Activated T-cell treated with anti-CD3 and anti-CD28 coated beads, Interleukin-2, amount 50 U/mL, for 24 hours (primary cell): ENCODE measurements around the gene RGS17.
"Not testable (repeated sequence)": the region's sequence is repeated elsewhere in the genome, so short reads cannot be mapped to it uniquely, and the experiment has no call there.

Experiments used
- DNase-seq: peaks from one replicate; pipeline ENCODE4 v3.0.0-alpha.2; 2020
- H3K27ac Mint-ChIP-seq: 2 replicates; pipeline ENCODE4 v1.8.0; 2020; ENCODE audit warnings: mild to moderate bottlenecking, mixed read lengths
- H3K27me3 Mint-ChIP-seq: 2 replicates; pipeline ENCODE4 v1.8.0; 2020; ENCODE audit warnings: mixed read lengths
- H3K36me3 Mint-ChIP-seq: 2 replicates; pipeline ENCODE4 v1.8.0; 2020; ENCODE audit warnings: low read depth, mixed read lengths
- H3K4me1 Mint-ChIP-seq: 2 replicates; pipeline ENCODE4 v1.8.0; 2020; ENCODE audit warnings: low read depth, mixed read lengths
- H3K4me3 Mint-ChIP-seq: 2 replicates; pipeline ENCODE4 v1.8.0; 2020; ENCODE audit warnings: mild to moderate bottlenecking, moderate library complexity, mixed read lengths
- H3K9me3 Mint-ChIP-seq: 2 replicates; pipeline ENCODE4 v1.8.0; 2020; ENCODE audit warnings: mixed read lengths

RGS17 gene

DNA sequence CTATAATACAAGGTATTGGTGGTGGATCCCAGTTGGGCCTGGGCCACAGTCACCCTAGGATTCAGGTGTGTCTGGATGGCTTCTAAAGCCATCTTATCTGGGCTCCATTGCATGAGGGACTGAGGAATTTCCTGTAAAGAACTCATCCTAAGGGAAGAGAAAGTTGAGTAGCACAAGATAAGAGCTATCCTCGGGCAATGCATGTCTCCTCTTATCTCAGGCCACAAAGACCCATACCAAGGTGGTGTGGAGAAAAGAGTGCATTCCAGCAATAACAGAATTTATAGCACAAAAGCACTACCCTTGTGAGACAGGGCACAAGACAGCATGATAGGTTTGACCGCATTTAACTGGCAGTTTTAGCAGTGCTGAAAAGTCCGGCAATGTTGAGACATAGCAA, 114.2 kb downstream of the RGS17 start:
- Mint-ChIP-seq H3K27ac (no peak overlapping the region), H3K9me3 (no peaks in the 10 kb centered on the region), H3K4me3 (no peak overlapping the region), H3K4me1 (no peaks in the 10 kb centered on the region), H3K27me3 (peaks cover 45% of the 10 kb centered on the region), H3K36me3 (no peaks in the 10 kb centered on the region)
- no peak for DNase-seq

GRCh38 chr6:153015094-153015640, 115.9 kb downstream of the RGS17 start:
- no peaks in the 10 kb centered on the region for H3K9me3 Mint-ChIP-seq
- H3K4me3 Mint-ChIP-seq, result no peak overlapping the region
- H3K4me1 Mint-ChIP-seq, result no peaks in the 10 kb centered on the region
- H3K27me3 Mint-ChIP-seq, result peaks cover 41% of the 10 kb centered on the region
- H3K27ac Mint-ChIP-seq, result no peak overlapping the region
- no peaks in the 10 kb centered on the region for H3K36me3 Mint-ChIP-seq
- no peak for DNase-seq

DNA sequence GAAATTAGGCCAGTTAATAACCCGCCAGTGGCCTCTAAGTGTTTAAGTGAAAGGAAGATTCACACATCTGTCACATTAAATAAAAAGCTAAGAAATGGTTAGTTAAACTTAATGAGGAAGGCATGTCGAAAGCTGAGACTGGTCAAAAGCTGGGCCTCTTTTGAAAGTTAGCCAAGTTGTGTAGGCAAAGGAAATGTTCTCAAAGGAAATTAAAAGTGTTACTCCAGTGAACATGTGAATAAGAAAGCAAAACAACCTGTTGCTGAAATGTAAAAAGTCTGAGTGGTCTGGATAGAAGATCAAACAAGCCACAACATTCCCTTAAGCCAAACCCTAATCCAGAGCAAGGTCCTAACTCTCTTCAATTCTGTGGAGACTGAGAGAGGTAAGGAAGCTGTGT, 117.6 kb downstream of the RGS17 start:
- no peak overlapping the region for H3K4me3 Mint-ChIP-seq
- peaks cover 35% of the 10 kb centered on the region for H3K27me3 Mint-ChIP-seq
- no peaks in the 10 kb centered on the region for H3K9me3 Mint-ChIP-seq
- H3K27ac Mint-ChIP-seq, result no peak overlapping the region
- no peak for DNase-seq
- no peaks in the 10 kb centered on the region for H3K36me3 Mint-ChIP-seq
- H3K4me1 Mint-ChIP-seq, result no peaks in the 10 kb centered on the region

DNA sequence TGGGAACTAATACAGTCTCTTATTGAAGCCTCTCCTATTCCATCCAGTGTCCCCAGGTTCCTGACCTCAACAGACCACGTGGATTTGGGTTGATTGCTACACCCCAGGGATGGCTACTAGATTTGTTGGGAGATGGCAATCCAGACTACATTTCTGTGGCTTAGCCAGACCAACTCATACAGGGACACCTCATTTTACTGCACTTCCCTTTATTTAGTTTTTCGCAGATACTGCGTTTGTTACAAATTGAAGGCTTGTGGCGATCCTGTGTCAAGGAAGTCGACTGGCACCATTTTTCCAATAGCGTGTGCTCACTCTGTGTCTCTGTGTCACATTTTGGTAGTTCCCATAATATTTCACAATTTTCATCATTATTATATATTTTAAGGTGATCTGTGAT, 118.2 kb downstream of the RGS17 start:
- Mint-ChIP-seq H3K4me3 (no peak overlapping the region), H3K27me3 (peaks cover 34% of the 10 kb centered on the region), H3K9me3 (no peaks in the 10 kb centered on the region), H3K27ac (no peak overlapping the region), H3K36me3 (no peaks in the 10 kb centered on the region), H3K4me1 (no peaks in the 10 kb centered on the region)
- no peak for DNase-seq

DNA sequence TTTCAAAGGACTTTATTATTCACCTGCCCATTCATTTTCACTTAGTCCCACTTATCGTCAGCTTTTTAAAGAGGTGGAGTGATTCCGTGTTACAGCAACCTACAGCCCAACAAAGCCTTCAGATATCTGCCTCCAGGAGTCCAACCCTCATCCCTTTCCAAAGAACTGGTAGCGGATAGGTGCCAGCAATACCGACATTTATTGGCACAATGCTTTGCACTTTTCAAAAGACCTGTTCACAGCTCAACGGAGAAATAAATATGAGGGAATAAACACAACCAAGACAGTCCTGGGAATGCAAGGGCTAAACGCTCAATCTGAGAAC, 127.8 kb downstream of the RGS17 start:
- Mint-ChIP-seq H3K4me3 (peak overlapping the region; percentile 100), H3K27me3 (no peaks in the 10 kb centered on the region), H3K4me1 (peaks cover 39% of the 10 kb centered on the region), H3K9me3 (no peaks in the 10 kb centered on the region), H3K36me3 (peaks cover 43% of the 10 kb centered on the region), H3K27ac (peak overlapping the region; percentile 99)
- no peak for DNase-seq

DNA sequence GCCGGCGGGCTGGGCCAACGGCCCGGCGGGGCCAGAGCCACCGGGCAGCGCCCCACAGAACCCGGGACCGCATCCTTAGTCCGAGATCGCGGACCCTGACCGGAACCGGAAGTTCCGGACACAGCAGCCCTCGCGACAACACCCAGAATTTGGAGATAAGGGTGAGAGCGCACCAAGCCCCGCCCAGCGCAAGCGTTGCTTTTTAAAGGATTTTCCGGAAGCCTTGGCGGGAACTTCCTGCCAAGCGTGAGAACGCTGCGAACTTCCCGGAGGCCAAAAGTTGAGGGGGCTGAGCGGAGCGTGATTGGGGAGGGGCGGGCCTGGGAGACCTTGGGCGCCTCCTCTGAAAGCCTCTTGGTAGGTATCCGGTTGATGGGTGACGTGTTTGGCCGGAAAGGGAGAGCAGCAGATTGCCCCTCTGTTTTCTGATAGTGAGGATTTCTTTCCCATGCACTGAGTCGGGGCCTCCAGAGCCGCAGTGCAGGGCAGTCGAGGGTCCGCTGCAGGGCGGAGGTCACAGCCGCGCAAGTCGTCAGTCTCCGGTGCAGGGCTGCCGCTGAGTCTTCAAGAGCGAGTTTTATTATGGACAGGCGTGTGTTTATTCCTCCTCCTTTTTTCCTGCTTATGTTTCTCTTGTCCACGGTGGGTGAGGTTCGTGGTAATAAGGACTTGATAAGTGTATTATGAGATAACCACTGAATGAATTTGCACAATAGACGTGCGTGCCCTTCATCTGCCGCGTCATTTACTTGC, 128.3 kb downstream of the RGS17 start, which contains the start of gene MTRF1L:
Gene MTRF1L (minus strand): TSS at position 97 of the 753 bp plus-strand sequence. CDS start 24 bp downstream, at position 73.
- Mint-ChIP-seq H3K9me3 (no peaks in the 10 kb centered on the region), H3K27me3 (no peaks in the 10 kb centered on the region), H3K27ac (peak within 1 kb of the TSS; percentile 99), H3K4me1 (peaks cover 41% of the 10 kb centered on the region), H3K4me3 (peak within 1 kb of the TSS; percentile 100), H3K36me3 (peaks cover 47% of the 10 kb centered on the region)
- peak; percentile 89 for DNase-seq

GRCh38 chr6:153001767-153002612, 129.1 kb downstream of the RGS17 start:
- peaks cover 47% of the 10 kb centered on the region for H3K4me1 Mint-ChIP-seq
- no peak for DNase-seq

DNA sequence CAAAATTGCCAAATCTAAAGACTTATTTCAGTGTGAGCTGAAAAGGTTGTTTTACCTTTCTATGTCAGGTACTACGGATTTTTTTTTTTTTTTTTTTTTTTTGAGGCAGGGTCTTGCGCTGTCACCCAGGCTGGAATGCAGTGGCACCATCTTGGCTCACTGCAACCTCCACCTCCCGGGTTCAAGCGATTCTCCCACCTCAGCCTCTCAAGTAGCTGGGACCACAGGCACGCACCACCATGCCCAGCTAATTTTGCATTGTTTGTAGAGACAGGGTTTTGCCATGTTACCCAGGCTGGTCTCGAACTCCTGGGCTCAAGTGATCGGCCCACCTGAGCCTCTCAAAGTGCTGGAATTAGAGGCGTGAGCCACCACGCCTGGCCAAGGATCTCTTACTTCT, 130.3 kb downstream of the RGS17 start:
- H3K9me3 Mint-ChIP-seq, DNase-seq, H3K27me3 Mint-ChIP-seq: not testable (repeated sequence)
- Mint-ChIP-seq H3K4me1 (peaks cover 59% of the 10 kb centered on the region), H3K4me3 (peak overlapping the region; percentile 100), H3K36me3 (peaks cover 67% of the 10 kb centered on the region), H3K27ac (peak overlapping the region; percentile 97)

More at GRCh38 chr6:153001767-153002612, 129.1 kb downstream of the RGS17 start:
- H3K4me3 Mint-ChIP-seq, result peak overlapping the region; percentile 100
- peak overlapping the region; percentile 97 for H3K27ac Mint-ChIP-seq
- no peaks in the 10 kb centered on the region for H3K9me3 Mint-ChIP-seq
- H3K27me3 Mint-ChIP-seq, result no peaks in the 10 kb centered on the region
- peaks cover 55% of the 10 kb centered on the region for H3K36me3 Mint-ChIP-seq

DNA sequence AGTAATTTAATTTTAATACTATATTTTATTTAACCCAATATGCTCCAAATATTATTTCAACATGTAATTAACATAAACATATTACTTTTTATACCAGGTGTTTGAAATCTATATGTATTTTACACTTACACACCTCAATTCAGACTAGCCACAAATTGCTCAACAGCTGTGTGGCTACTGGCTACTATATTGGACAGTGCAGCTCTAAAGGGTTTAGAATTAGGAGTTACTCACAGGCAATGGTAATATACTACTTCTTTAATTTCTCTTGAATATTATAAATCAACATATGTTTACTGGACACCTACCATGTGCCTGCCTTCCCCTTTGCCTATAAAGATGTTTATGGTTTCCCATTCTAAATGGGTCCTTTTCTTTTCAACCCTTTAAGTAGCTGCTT, 130.8 kb downstream of the RGS17 start:
- no peak for DNase-seq
- peaks cover 72% of the 10 kb centered on the region for H3K36me3 Mint-ChIP-seq
- H3K4me3 Mint-ChIP-seq, result peak overlapping the region; percentile 100
- H3K4me1 Mint-ChIP-seq, result peaks cover 64% of the 10 kb centered on the region
- H3K27me3 Mint-ChIP-seq, result no peaks in the 10 kb centered on the region
- H3K9me3 Mint-ChIP-seq, result no peaks in the 10 kb centered on the region
- H3K27ac Mint-ChIP-seq, result peak overlapping the region; percentile 67

DNA sequence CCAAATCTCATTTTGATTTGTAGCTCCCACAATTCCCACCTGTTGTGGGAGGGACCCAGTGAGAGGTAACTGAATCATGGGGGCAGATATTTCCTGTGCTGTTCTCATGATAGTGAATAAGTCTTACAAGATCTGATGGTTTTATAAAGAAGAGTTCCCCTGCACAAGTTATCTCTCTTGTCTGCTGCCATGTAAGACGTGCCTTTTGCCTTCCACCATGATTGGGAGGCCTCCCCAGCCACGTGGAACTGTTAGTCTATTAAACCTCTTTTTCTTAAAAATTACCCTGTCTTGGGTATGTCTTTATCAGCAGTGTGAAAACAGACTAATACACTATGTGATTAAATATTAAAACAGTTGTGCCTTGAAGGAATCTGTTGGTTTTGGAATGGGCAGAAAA, 131.5 kb downstream of the RGS17 start:
- Mint-ChIP-seq H3K36me3 (peaks cover 78% of the 10 kb centered on the region), H3K4me1 (peaks cover 68% of the 10 kb centered on the region), H3K27ac (peak overlapping the region; percentile 9), H3K4me3 (peak overlapping the region; percentile 31)
- not testable (repeated sequence) for DNase-seq, H3K9me3 Mint-ChIP-seq, H3K27me3 Mint-ChIP-seq

- H3K4me3 Mint-ChIP-seq, result no peak overlapping the region
- no peak for DNase-seq
- no peaks in the 10 kb centered on the region for H3K9me3 Mint-ChIP-seq
- peaks cover 56% of the 10 kb centered on the region for H3K4me1 Mint-ChIP-seq
- H3K27ac Mint-ChIP-seq, result peak overlapping the region; percentile 91
- H3K36me3 Mint-ChIP-seq, result peaks cover 89% of the 10 kb centered on the region
- no peaks in the 10 kb centered on the region for H3K27me3 Mint-ChIP-seq
These were observed 137.2 kb downstream of the RGS17 start for GRCh38 chr6:152993847-152994246.

DNA sequence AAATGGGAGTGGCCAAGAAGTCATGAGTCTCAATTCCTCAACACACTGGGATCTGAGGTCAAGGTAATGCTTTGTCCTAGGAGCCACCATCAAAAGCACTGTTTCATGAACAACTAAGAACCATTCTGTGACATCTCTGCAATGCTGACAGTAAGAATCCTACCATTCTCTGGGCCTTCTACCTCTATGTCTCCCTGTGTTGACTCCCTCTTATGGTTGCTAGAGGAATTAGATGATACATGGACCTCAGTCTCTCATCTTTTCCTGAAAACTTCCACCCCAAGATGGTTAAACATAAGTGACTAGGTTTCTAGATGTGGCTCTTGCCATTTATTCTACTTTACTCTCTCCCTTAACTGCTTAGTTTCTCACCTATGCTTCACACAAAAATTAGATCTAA, 137.7 kb downstream of the RGS17 start:
- peaks cover 85% of the 10 kb centered on the region for H3K36me3 Mint-ChIP-seq
- H3K27ac Mint-ChIP-seq, result peak overlapping the region; percentile 91
- no peaks in the 10 kb centered on the region for H3K27me3 Mint-ChIP-seq
- peaks cover 55% of the 10 kb centered on the region for H3K4me1 Mint-ChIP-seq
- DNase-seq, result no peak
- no peak overlapping the region for H3K4me3 Mint-ChIP-seq
- H3K9me3 Mint-ChIP-seq, result no peaks in the 10 kb centered on the region

- peaks cover 24% of the 10 kb centered on the region for H3K4me1 Mint-ChIP-seq
- no peak for DNase-seq
- H3K9me3 Mint-ChIP-seq, result no peaks in the 10 kb centered on the region
- no peaks in the 10 kb centered on the region for H3K27me3 Mint-ChIP-seq
- peak overlapping the region; percentile 54 for H3K27ac Mint-ChIP-seq
- H3K4me3 Mint-ChIP-seq, result no peak overlapping the region
- H3K36me3 Mint-ChIP-seq, result peaks cover 59% of the 10 kb centered on the region
These were observed 144.1 kb downstream of the RGS17 start for GRCh38 chr6:152986978-152987377.

- not testable (repeated sequence) for DNase-seq, H3K9me3 Mint-ChIP-seq, H3K27me3 Mint-ChIP-seq
- H3K36me3 Mint-ChIP-seq, result peaks cover 59% of the 10 kb centered on the region
- peak overlapping the region; percentile 50 for H3K27ac Mint-ChIP-seq
- H3K4me1 Mint-ChIP-seq, result peaks cover 32% of the 10 kb centered on the region
- peak overlapping the region; percentile 96 for H3K4me3 Mint-ChIP-seq
These were observed 145.8 kb downstream of the RGS17 start for GRCh38 chr6:152985300-152985699.

DNA sequence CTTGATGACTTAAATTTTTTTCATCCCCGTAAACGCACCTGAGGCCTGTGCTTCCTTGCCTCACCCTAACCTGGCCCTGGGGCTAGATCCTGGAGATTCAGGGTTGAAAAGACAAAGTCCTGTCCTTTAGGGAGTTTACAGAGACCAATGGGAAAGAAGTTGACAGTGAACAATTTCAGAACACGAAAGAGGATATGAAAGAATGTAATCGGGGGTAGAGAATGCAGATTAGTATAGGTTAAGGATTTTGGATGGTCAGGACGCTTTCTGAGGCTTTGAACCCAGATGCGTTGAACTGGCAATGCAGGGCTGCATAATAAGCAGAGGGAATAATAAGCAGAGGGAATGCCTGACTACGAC, 146.6 kb downstream of the RGS17 start:
- H3K36me3 Mint-ChIP-seq, result peaks cover 59% of the 10 kb centered on the region
- peaks cover 34% of the 10 kb centered on the region for H3K4me1 Mint-ChIP-seq
- no peak for DNase-seq
- no peaks in the 10 kb centered on the region for H3K27me3 Mint-ChIP-seq
- H3K4me3 Mint-ChIP-seq, result peak overlapping the region; percentile 96
- H3K27ac Mint-ChIP-seq, result peak overlapping the region; percentile 100
- H3K9me3 Mint-ChIP-seq, result no peaks in the 10 kb centered on the region
